ENCODE measurements around the gene DCTN3. TPM values are rescaled to one million over a fixed set of nuclear protein-coding genes. Genes with fewer than 3 reads are reported as not detected.

DCTN3 gene
- total and polyA plus RNA-seq, 10 of the 15 experiments (the other 5 are each of a cell fraction or from before 2014, with no cell fraction given), result 19.0 to 120 (median 71.8) TPM

DNA sequence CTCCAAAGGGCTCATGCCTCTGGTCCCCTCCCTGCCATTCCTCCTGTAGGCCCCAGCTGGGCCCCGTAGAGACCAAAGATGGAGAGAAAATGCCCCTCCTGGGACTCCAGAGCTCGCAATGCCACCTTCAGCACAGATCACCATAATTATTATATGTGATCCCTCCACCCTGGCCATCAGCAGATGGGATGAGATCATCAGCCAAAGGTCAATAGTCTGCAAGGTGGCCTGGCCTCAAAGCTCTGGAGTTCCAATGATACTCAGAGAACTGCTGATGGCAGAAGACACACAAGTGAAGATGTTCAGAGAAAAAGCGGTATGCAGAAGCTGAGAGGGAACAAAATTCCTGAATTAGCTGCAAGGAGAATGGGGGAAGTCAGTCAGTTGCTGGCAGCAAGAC lies 13.4 kb downstream of the DCTN3 start:
- ChIA-PET CTCF (interaction anchor here (1.6 to 5.0 kb wide), 2 partner anchors 13 to 27 kb away, joined by 3 to 39 read pairs; partner anchors contain the start of gene DCTN3), SMC1A (ENCODE audit: uncharacterized antibody, unreplicated experiment) (interaction anchor here (1.0 kb wide), 1 partner anchor 15 kb away, joined by 3 read pairs; no protein-coding TSS in a partner anchor), POLR2A (no interaction called here), RAD21 (ENCODE audit: unreplicated experiment) (interaction anchor here (1.3 kb wide), 1 partner anchor 18 kb away, joined by 3 read pairs; no protein-coding TSS in a partner anchor)
- H3K79me2 ChIP-seq (ENCODE audit: control insufficient read depth, insufficient read depth, low read length), result peaks cover 6% of the 10 kb centered on the region
- intact Hi-C loops (cut with micrococcal nuclease; ENCODE audit: unreplicated experiment) (no loop called here), in situ Hi-C loops (cut with MboI) (no loop called here)
- DNase-seq (ENCODE audit: low read depth, low spot score), result no peak
- H3K4me3 ChIP-seq, result no peak overlapping the region
- H3K36me3 ChIP-seq (ENCODE audit: control insufficient read depth in 2 of 2, insufficient read depth in 2 of 2, low read length in 1 of 2), result 0 out of 4 replicates have a peak, but pooled peaks cover 0 to 2% of the 10 kb centered on the region in 2 experiments
- no peaks in the 10 kb centered on the region for H4K20me1 ChIP-seq (ENCODE audit: control insufficient read depth, insufficient read depth)
- TF ChIP-seq, protein P1, sequence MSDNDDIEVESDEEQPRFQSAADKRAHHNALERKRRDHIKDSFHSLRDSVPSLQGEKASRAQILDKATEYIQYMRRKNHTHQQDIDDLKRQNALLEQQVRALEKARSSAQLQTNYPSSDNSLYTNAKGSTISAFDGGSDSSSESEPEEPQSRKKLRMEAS (IDR thresholded peaks at IDR 0.05; ENCODE audit: low read depth, low read length), result no peak
- TF ChIP-seq IKZF1 (conservative IDR thresholded peaks at IDR 0.05), result no peak
- no peak for TF ChIP-seq SRF (IDR thresholded peaks at IDR 0.05; ENCODE audit: low read depth in 2 of 2, low read length in 2 of 2)
- TF ChIP-seq, protein P2, sequence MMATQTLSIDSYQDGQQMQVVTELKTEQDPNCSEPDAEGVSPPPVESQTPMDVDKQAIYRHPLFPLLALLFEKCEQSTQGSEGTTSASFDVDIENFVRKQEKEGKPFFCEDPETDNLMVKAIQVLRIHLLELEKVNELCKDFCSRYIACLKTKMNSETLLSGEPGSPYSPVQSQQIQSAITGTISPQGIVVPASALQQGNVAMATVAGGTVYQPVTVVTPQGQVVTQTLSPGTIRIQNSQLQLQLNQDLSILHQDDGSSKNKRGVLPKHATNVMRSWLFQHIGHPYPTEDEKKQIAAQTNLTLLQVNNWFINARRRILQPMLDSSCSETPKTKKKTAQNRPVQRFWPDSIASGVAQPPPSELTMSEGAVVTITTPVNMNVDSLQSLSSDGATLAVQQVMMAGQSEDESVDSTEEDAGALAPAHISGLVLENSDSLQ (IDR thresholded peaks at IDR 0.05), result no peak
- no peak for TF ChIP-seq EZH2 (IDR thresholded peaks at IDR 0.05; ENCODE audit: borderline replicate concordance, control insufficient read depth, low read depth, low read length)
- no peak for TF ChIP-seq ETV6 (conservative IDR thresholded peaks at IDR 0.05 in 1 of 2, IDR thresholded peaks at IDR 0.05 in 1 of 2; ENCODE audit: borderline replicate concordance in 1 of 2, low read depth in 1 of 2)
- no peak for TF ChIP-seq EED (IDR thresholded peaks at IDR 0.05; ENCODE audit: low read depth)
- TF ChIP-seq STAT3 (IDR thresholded peaks at IDR 0.05; ENCODE audit: low read depth, low read length), result no peak
- TF ChIP-seq JUND (IDR thresholded peaks at IDR 0.05; ENCODE audit: low read depth, low read length), result no peak
- no peak for TF ChIP-seq BRCA1 (IDR thresholded peaks at IDR 0.05; ENCODE audit: low read depth, low read length)
- no peak for TF ChIP-seq CHD1 (IDR thresholded peaks at IDR 0.05; ENCODE audit: low read depth, low read length)
- TF ChIP-seq ZNF217 (IDR thresholded peaks at IDR 0.05), result no peak
- no peak for TF ChIP-seq NFXL1 (IDR thresholded peaks at IDR 0.05; ENCODE audit: borderline replicate concordance)
- TF ChIP-seq GABPA (IDR thresholded peaks at IDR 0.05; ENCODE audit: low read depth), result no peak
- no peak for TF ChIP-seq GATAD2B (conservative IDR thresholded peaks at IDR 0.05; ENCODE audit: low read depth)
- H3K27ac ChIP-seq (ENCODE audit: control insufficient read depth, insufficient read depth), result no peak overlapping the region
- H3K9ac ChIP-seq (ENCODE audit: control insufficient read depth, insufficient read depth, low read length), result no peak overlapping the region
- WGBS (ENCODE audit: insufficient coverage, insufficient replicate concordance, low lambda C conversion rate, missing lambda C conversion rate), result 47% methylated on average over 3 of the region's 3 CpGs
- peaks cover 0 to 1% of the 10 kb centered on the region in 2 experiments; a peak in 2 of 4 replicates for H3K27me3 ChIP-seq (replicated peaks in 1 of 2; ENCODE audit: control insufficient read depth in 2 of 2, insufficient read depth in 2 of 2, low read length in 1 of 2)
- H3K4me1 ChIP-seq (ENCODE audit: control insufficient read depth, insufficient read depth, low read length), result no peaks in the 10 kb centered on the region
- H2AFZ ChIP-seq (ENCODE audit: control insufficient read depth, low read depth, low read length), result no peak overlapping the region
- no peak for FAIRE-seq
- no peak overlapping the region for H3K4me2 ChIP-seq (ENCODE audit: control insufficient read depth, insufficient read depth)
- BruUV-seq (replicated peaks), result no TSS peak
- H3K9me3 ChIP-seq (replicated peaks; ENCODE audit: control insufficient read depth, insufficient read depth, low read length), result no peaks in the 10 kb centered on the region; the same call in 2 of the 3 replicates
- no peak for ATAC-seq

Data from GM12878 (cell line).